Activated naive CD4-positive, alpha-beta T cell treated with anti-CD3 and anti-CD28 coated beads, Interleukin-2, amount 50 U/mL, for 24 hours (primary cell): ENCODE measurements around the gene WNT3.

Experiments
- H3K27ac Mint-ChIP-seq: one replicate; pipeline ENCODE4 v1.8.0; 2021; ENCODE audit warnings: mild to moderate bottlenecking, mixed read lengths
- H3K27me3 Mint-ChIP-seq: one replicate; pipeline ENCODE4 v1.8.0; 2021; ENCODE audit warnings: mixed read lengths
- H3K36me3 Mint-ChIP-seq: one replicate; pipeline ENCODE4 v1.8.0; 2021; ENCODE audit warnings: mixed read lengths
- H3K4me1 Mint-ChIP-seq: one replicate; pipeline ENCODE4 v1.8.0; 2021; ENCODE audit warnings: mixed read lengths
- H3K4me3 Mint-ChIP-seq: one replicate; pipeline ENCODE4 v1.8.0; 2021; ENCODE audit warnings: mild to moderate bottlenecking, mixed read lengths
- H3K9me3 Mint-ChIP-seq: one replicate; pipeline ENCODE4 v1.8.0; 2021; ENCODE audit warnings: mixed read lengths

The WNT3 gene

GRCh38 chr17:46727572-46728348, 90.7 kb downstream of the WNT3 start:
- no peaks in the 10 kb centered on the region for H3K27me3 Mint-ChIP-seq
- no peaks in the 10 kb centered on the region for H3K9me3 Mint-ChIP-seq
- no peaks in the 10 kb centered on the region for H3K4me1 Mint-ChIP-seq
- no peak overlapping the region for H3K4me3 Mint-ChIP-seq
- H3K36me3 Mint-ChIP-seq, result peaks cover 19% of the 10 kb centered on the region
- H3K27ac Mint-ChIP-seq, result no peak overlapping the region

DNA sequence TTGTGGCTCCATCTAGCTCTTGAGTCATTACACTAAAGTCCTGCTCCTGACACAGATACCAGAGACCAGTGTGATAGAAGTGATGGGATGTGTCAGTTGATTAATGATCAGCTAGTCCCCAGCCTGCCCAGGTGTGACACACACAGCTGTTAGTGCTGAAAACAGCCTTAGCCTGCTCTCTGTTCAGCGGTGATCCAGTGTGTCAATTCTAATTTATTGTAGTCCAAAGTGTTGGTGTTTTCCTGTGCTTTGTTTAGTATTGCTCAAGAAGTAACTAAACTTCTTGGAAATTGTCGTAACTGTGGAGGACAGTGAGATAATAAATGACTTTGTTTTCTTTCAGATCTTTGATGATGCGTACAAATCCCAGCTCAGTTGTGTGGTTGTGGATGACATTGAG, 92.3 kb downstream of the WNT3 start:
- Mint-ChIP-seq H3K27me3 (no peaks in the 10 kb centered on the region), H3K9me3 (no peaks in the 10 kb centered on the region), H3K36me3 (peaks cover 16% of the 10 kb centered on the region), H3K4me1 (no peaks in the 10 kb centered on the region), H3K27ac (no peak overlapping the region), H3K4me3 (no peak overlapping the region)

GRCh38 chr17:46722662-46723285, 95.7 kb downstream of the WNT3 start:
- Mint-ChIP-seq H3K9me3 (no peaks in the 10 kb centered on the region), H3K4me3 (no peak overlapping the region), H3K27me3 (no peaks in the 10 kb centered on the region), H3K36me3 (peaks cover 6% of the 10 kb centered on the region), H3K27ac (no peak overlapping the region), H3K4me1 (no peaks in the 10 kb centered on the region)

DNA sequence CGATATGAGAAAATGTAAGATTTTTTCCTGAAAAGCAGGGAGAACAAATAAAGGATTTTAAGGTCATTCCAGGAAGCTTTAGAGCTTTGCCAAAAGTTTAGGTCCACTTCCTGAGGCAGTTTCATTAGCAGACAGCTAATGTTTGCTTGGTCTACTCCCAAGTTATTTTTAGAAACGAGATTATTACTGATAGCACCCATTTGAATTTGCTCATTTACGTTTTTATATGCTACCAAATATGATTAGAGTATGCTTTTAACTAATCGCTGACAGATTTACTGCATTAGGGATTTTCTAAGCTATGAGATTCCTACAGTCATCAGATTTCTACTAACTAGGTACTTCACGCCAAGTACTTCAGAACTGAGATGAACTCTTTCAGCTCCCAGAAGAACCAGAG, 98.1 kb downstream of the WNT3 start:
- Mint-ChIP-seq H3K27me3 (no peaks in the 10 kb centered on the region), H3K36me3 (peaks cover 3% of the 10 kb centered on the region), H3K27ac (no peak overlapping the region), H3K9me3 (no peaks in the 10 kb centered on the region), H3K4me3 (no peak overlapping the region), H3K4me1 (no peaks in the 10 kb centered on the region)

GRCh38 chr17:46719891-46720290, 98.6 kb downstream of the WNT3 start:
- H3K4me3 Mint-ChIP-seq, result no peak overlapping the region
- H3K4me1 Mint-ChIP-seq, result no peaks in the 10 kb centered on the region
- H3K27me3 Mint-ChIP-seq, result no peaks in the 10 kb centered on the region
- peaks cover 3% of the 10 kb centered on the region for H3K36me3 Mint-ChIP-seq
- no peak overlapping the region for H3K27ac Mint-ChIP-seq
- no peaks in the 10 kb centered on the region for H3K9me3 Mint-ChIP-seq

DNA sequence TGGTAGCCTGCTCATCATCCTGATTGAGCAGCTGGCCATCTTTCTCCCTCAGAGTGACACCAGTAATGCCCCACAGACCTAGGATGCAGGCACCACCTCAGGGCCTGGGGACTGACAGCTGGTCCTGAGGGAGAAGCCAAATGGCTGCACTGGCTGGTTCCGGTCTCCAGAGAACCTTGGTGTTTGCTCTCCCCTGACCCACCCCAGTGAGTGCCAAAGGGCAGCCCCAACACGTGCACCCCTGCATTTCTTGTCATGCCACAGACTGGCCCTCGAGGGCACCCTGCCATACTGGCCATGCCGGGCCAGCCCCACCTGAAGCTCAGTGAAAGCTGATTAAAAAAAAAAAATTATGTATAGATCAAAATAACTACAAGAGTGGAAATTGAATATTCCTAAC, 100.5 kb downstream of the WNT3 start:
- Mint-ChIP-seq H3K27me3 (no peaks in the 10 kb centered on the region), H3K27ac (no peak overlapping the region), H3K4me3 (no peak overlapping the region), H3K4me1 (no peaks in the 10 kb centered on the region), H3K36me3 (peaks cover 9% of the 10 kb centered on the region), H3K9me3 (no peaks in the 10 kb centered on the region)
